ENCODE results near the gene CMTM6. TPM values are rescaled to one million over a fixed set of nuclear protein-coding genes. Genes with fewer than 3 reads are reported as not detected.

Gene CMTM6
- total RNA-seq, 1 donor, result 119 TPM

Small RNA genes lying within 50 kb of the gene (small RNA-seq; reads per million reads assigned to genes)
- gene MIR548AY, result not detected

Other genes starting within 250 kb of the CMTM6 start
- gene CMTM7, start 111.0 kb downstream of the CMTM6 start, total RNA-seq, result 8.2 and 8.4 TPM in 2 replicates
- gene DYNC1LI1, start 68.0 kb upstream of the CMTM6 start, total RNA-seq, result 32.2 and 50.1 TPM in 2 replicates
- 28.7 and 31.1 TPM in 2 replicates for gene CNOT10, start 182.3 kb upstream of the CMTM6 start, total RNA-seq